ENCODE data around the gene CCNDBP1.

The CCNDBP1 gene, protein sequence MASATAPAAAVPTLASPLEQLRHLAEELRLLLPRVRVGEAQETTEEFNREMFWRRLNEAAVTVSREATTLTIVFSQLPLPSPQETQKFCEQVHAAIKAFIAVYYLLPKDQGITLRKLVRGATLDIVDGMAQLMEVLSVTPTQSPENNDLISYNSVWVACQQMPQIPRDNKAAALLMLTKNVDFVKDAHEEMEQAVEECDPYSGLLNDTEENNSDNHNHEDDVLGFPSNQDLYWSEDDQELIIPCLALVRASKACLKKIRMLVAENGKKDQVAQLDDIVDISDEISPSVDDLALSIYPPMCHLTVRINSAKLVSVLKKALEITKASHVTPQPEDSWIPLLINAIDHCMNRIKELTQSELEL

DNA sequence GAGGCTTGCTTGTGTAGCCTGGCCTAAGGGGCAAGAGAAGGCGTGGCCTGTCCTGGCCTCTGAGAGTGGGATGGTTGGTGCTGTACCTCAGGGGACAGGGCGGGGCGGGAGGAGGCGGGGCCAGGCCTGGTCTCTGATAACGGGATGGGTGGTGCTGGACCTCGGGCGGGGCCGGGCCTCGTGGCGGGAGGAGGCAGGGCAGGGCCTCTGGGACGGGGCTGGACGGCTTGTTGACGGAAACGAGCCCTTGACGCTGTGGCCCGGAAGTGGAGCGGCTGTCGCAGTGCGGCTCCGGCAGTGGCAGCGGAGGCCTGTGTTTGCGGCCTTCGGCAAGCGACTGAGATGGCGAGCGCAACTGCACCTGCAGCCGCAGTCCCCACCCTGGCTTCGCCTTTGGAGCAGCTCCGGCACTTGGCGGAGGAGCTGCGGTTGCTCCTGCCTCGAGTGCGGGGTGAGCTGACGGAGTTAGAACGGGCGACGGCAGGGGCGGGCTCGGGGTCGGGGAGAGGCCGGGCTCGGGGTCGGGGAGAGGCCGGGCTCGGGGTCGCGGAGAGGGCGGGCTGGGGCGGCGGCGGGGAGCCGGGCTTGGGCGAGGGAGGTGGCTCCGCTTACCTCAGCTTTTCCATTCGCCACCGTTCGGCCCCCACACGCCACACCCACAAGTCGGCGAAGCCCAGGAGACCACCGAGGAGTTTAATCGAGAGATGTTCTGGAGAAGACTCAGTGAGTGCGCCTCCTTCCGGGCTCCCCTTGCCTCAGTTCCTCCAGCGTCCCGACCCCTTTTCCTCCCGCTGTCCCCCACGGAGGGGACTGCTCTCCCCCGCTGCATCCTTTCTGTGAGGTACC, at the start of gene CCNDBP1:
TSS of gene CCNDBP1 (plus strand) at position 247 of the 846 bp plus-strand sequence. CDS start at position 343, 96 bp downstream.
- H3K79me2 ChIP-seq (ENCODE audit: low read length), result peaks cover 11% of the 10 kb centered on the region
- peak within 1 kb of the TSS; percentile 68 for H3K27ac ChIP-seq (ENCODE audit: low read length)
- H2AFZ ChIP-seq (ENCODE audit: low read depth, low read length), result peak within 1 kb of the TSS; percentile 50
- H4K20me1 ChIP-seq (ENCODE audit: insufficient read depth, low read length), result no peaks in the 10 kb centered on the region
- peak within 1 kb of the TSS; percentile 79 for H3K9ac ChIP-seq (ENCODE audit: low read length)
- H3K9me3 ChIP-seq (ENCODE audit: insufficient read depth, low read length), result no peaks in the 10 kb centered on the region
- TF ChIP-seq EZH2phosphoT487 (IDR thresholded peaks at IDR 0.05; ENCODE audit: low read depth), result no peak
- TF ChIP-seq, protein P1, sequence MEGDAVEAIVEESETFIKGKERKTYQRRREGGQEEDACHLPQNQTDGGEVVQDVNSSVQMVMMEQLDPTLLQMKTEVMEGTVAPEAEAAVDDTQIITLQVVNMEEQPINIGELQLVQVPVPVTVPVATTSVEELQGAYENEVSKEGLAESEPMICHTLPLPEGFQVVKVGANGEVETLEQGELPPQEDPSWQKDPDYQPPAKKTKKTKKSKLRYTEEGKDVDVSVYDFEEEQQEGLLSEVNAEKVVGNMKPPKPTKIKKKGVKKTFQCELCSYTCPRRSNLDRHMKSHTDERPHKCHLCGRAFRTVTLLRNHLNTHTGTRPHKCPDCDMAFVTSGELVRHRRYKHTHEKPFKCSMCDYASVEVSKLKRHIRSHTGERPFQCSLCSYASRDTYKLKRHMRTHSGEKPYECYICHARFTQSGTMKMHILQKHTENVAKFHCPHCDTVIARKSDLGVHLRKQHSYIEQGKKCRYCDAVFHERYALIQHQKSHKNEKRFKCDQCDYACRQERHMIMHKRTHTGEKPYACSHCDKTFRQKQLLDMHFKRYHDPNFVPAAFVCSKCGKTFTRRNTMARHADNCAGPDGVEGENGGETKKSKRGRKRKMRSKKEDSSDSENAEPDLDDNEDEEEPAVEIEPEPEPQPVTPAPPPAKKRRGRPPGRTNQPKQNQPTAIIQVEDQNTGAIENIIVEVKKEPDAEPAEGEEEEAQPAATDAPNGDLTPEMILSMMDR (IDR thresholded peaks at IDR 0.05; ENCODE audit: low read depth, low read length), result peak; percentile 52
- peaks cover 16% of the 10 kb centered on the region for H3K36me3 ChIP-seq (replicated peaks; ENCODE audit: low read depth, low read length)
- no peaks in the 10 kb centered on the region for H3K27me3 ChIP-seq (ENCODE audit: low read depth, low read length)
- H3K4me1 ChIP-seq (ENCODE audit: low read length), result peaks cover 5% of the 10 kb centered on the region
- H3K4me2 ChIP-seq (ENCODE audit: low read length), result peak within 1 kb of the TSS; percentile 88
- peak within 1 kb of the TSS; percentile 90 for H3K4me3 ChIP-seq (ENCODE audit: low read length)

DNA sequence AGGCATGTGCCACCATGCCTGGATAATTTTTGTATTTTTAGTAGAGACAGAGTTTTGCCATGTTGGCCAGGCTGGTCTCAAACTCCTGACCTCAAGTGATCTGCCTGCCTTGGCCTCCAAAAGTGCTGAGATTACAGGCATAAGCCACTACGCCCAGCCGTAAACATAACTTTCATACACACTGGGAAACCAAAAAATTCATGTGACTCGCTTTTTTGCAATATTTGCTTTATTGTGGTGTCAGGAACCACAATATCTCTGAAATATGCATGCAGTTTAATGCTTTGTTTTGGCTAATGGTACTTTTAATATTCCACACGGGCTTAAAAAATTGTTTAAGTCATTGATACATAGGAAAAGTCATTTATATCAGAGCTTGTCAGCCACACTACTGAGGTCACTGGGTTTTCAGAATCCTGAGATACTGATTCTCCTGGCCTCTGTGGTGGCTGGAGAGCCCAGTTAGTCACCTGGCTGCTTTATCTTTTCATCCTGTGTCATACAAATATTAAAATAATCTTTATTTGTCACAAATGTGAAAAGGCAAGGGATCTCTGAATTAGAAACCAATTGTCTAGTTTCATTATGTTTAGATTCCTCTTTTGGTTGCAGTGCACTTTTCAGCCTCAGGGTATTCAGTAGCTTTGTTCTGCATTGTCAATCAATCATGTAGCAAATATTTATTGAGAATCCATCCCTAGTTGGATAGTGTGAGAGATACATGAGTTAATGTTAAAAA, 41.8 kb upstream of the CCNDBP1 start:
- Histone ChIP-seq H3K27me3 (ENCODE audit: low read depth, low read length) (no peaks in the 10 kb centered on the region), H4K20me1 (ENCODE audit: insufficient read depth, low read length) (0 out of 2 replicates have a peak, but pooled peaks cover 6% of the 10 kb centered on the region), H3K4me1 (ENCODE audit: low read length) (peaks cover 18% of the 10 kb centered on the region), H3K9ac (ENCODE audit: low read length) (no peak overlapping the region), H3K4me2 (ENCODE audit: low read length) (peak overlapping the region; percentile 52), H3K4me3 (ENCODE audit: low read length) (no peak overlapping the region), H3K36me3 (replicated peaks; ENCODE audit: low read depth, low read length) (peaks cover 45% of the 10 kb centered on the region), H3K9me3 (ENCODE audit: insufficient read depth, low read length) (no peaks in the 10 kb centered on the region), H3K27ac (ENCODE audit: low read length) (peak overlapping the region; percentile 30), H2AFZ (ENCODE audit: low read depth, low read length) (no peak overlapping the region), H3K79me2 (ENCODE audit: low read length) (no peaks in the 10 kb centered on the region)
- no peak for TF ChIP-seq EZH2phosphoT487 (IDR thresholded peaks at IDR 0.05; ENCODE audit: low read depth)
- TF ChIP-seq, protein P1 (IDR thresholded peaks at IDR 0.05; ENCODE audit: low read depth, low read length), result no peak; the same call in 1 of the 2 replicates

DNA sequence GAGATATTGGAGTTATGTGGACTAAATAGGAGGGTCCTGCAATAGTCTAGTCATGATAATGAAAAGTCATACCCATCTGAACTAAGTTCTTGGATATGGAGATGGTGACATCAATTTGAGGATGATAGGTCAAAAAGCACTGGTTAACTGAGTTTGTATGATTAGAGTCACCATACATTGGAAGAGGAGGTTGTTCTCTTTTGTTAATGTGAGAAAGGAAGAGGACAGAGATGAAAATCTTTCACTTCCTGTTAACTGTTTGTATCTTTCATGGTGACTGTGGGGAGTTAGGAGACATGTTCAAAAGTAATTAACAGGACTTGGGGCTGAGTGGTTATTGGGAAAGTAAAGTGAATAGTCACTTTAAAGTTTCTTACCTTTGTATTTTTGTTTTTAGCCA, 40.7 kb upstream of the CCNDBP1 start:
- H3K4me2 ChIP-seq (ENCODE audit: low read length), result peak overlapping the region; percentile 52
- H3K36me3 ChIP-seq (replicated peaks; ENCODE audit: low read depth, low read length), result peaks cover 48% of the 10 kb centered on the region

More for the DNA sequence above, 40.7 kb upstream of the CCNDBP1 start:
- Histone ChIP-seq H3K4me1 (ENCODE audit: low read length) (peaks cover 18% of the 10 kb centered on the region), H3K9ac (ENCODE audit: low read length) (no peak overlapping the region), H3K9me3 (ENCODE audit: insufficient read depth, low read length) (no peaks in the 10 kb centered on the region), H3K4me3 (ENCODE audit: low read length) (peak overlapping the region; percentile 9; the same call in 1 of the 2 replicates), H3K27me3 (ENCODE audit: low read depth, low read length) (no peaks in the 10 kb centered on the region), H3K79me2 (ENCODE audit: low read length) (no peaks in the 10 kb centered on the region), H3K27ac (ENCODE audit: low read length) (peak overlapping the region; percentile 30), H4K20me1 (ENCODE audit: insufficient read depth, low read length) (0 out of 2 replicates have a peak, but pooled peaks cover 6% of the 10 kb centered on the region), H2AFZ (ENCODE audit: low read depth, low read length) (no peak overlapping the region)
- no peak for TF ChIP-seq EZH2phosphoT487 (IDR thresholded peaks at IDR 0.05; ENCODE audit: low read depth)
- TF ChIP-seq, protein P1 (IDR thresholded peaks at IDR 0.05; ENCODE audit: low read depth, low read length), result no peak

Data from OCI-LY3 (cell line).